PFSK-1 (cell line): ENCODE data around the gene LMTK3.

ENCODE experiments used
- FOXP2 ChIP-seq: optimal IDR thresholded peaks from 2 replicates; pipeline ENCODE3; 2011; ENCODE audit warnings: borderline replicate concordance, control low read depth, inconsistent platforms; ENCODE audit not compliant: insufficient read depth; ENCODE audit errors: extremely low read length, extremely low read depth
- POLR2AphosphoS5 ChIP-seq: IDR thresholded peaks from 2 replicates; pipeline ENCODE4 v1.6.1; 2012; ENCODE audit warnings: low read depth, mild to moderate bottlenecking, control low read depth, low read length, moderate library complexity
- SIN3A ChIP-seq: IDR thresholded peaks from 2 replicates; pipeline ENCODE4 v1.6.1; 2012; ENCODE audit warnings: mild to moderate bottlenecking, low read length, moderate library complexity, borderline replicate concordance; ENCODE audit not compliant: insufficient read depth
- TAF1 ChIP-seq: IDR thresholded peaks from 2 replicates; pipeline ENCODE4 v1.6.1; 2012; ENCODE audit warnings: low read length, control low read depth, borderline replicate concordance; ENCODE audit not compliant: insufficient read depth
- TF ChIP-seq, protein P1 (sequence below), 2 experiments: IDR thresholded peaks; 2 replicates each; pipeline versions ENCODE4 v1.6.1 to v1.8.0; 2011 to 2012; ENCODE audit warnings: low read depth in 2 of 2, low read length in 2 of 2, control low read depth in 1 of 2, inconsistent platforms in 1 of 2, mild to moderate bottlenecking in 1 of 2, moderate library complexity in 1 of 2; ENCODE audit not compliant: insufficient read depth in 1 of 2

LMTK3 gene

DNA sequence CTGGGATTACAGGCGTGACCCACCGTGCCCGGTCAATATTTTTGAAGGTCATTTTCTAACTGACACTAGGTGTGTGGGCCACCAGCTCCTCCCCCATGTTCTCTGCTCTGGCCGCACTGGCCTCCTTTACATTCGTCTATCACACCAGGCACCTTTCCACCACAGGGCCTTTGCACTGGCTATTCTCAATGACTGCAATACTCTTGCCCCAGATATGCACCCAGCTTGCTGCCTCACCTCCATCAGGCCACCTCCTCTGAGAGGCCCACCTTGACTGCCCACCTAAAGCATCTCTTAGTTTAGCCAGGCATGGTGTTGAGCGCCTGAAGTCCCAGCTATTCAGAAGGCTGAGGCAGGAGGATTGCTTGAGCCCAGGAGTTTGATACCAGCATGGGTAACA is 30.2 kb upstream of the LMTK3 start:
- TF ChIP-seq POLR2AphosphoS5: no peak
- no peak for TF ChIP-seq SIN3A
- no peak for TF ChIP-seq TAF1
- TF ChIP-seq FOXP2: no peak
- TF ChIP-seq, protein P1, sequence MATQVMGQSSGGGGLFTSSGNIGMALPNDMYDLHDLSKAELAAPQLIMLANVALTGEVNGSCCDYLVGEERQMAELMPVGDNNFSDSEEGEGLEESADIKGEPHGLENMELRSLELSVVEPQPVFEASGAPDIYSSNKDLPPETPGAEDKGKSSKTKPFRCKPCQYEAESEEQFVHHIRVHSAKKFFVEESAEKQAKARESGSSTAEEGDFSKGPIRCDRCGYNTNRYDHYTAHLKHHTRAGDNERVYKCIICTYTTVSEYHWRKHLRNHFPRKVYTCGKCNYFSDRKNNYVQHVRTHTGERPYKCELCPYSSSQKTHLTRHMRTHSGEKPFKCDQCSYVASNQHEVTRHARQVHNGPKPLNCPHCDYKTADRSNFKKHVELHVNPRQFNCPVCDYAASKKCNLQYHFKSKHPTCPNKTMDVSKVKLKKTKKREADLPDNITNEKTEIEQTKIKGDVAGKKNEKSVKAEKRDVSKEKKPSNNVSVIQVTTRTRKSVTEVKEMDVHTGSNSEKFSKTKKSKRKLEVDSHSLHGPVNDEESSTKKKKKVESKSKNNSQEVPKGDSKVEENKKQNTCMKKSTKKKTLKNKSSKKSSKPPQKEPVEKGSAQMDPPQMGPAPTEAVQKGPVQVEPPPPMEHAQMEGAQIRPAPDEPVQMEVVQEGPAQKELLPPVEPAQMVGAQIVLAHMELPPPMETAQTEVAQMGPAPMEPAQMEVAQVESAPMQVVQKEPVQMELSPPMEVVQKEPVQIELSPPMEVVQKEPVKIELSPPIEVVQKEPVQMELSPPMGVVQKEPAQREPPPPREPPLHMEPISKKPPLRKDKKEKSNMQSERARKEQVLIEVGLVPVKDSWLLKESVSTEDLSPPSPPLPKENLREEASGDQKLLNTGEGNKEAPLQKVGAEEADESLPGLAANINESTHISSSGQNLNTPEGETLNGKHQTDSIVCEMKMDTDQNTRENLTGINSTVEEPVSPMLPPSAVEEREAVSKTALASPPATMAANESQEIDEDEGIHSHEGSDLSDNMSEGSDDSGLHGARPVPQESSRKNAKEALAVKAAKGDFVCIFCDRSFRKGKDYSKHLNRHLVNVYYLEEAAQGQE (IDR thresholded peaks at IDR 0.05; ENCODE audit: insufficient read depth in 1 of 2, low read depth in 2 of 2, low read length in 2 of 2): no peak

DNA sequence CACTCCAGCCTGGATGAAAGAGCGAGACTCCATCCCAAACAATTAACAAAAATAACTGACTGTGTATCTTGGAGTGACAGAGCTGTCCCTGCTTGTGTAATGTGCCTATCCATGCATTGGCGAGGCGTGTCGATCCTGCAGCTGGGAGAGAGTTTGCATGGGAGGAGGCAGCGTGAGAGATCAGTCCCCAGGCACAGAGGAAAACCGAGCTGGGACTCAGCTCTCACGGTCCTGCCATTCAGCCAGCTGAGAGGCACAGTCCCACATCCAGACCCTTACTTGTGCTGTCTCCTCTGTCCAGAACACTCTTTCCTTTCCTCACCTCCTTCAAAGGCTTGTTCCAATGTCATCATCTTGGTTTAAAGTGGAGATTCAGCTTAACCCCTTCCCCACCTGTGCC is 28.5 kb upstream of the LMTK3 start:
- TF ChIP-seq POLR2AphosphoS5 (no peak), TAF1 (no peak), FOXP2 (no peak), SIN3A (no peak)
- TF ChIP-seq, protein P1 (IDR thresholded peaks at IDR 0.05; ENCODE audit: insufficient read depth in 1 of 2, low read depth in 2 of 2, low read length in 2 of 2): no peak

DNA sequence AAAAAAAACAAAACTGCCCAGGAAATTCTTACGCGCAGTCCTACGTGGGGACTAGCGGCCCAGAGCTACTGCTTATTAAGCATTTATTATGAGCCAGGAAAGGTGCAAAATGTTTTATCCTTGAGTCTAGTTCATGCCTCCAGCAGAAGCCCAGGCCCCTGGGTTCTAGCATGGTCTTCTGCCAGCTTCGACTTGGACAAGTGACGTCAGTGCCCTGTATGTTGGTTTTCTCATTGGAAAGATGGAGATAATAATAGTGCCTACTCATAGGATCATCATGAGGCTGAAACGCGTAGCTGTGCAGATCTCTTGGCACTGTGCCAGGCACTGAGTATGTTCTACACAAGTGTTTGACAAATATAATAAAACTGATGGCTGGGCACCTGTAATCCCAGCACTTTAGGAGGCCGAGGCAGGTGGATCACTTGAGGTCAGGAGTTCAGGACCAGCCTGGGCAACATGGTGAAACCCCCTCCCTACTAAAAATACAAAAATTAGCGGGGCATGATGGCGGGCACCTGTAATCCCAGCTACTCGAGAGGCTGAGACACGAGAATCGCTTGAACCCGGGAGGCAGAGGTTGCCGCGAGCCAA is 28.0 kb upstream of the LMTK3 start:
- TF ChIP-seq SIN3A: no peak
- TF ChIP-seq POLR2AphosphoS5: no peak
- no peak for TF ChIP-seq TAF1
- TF ChIP-seq, protein P1 (IDR thresholded peaks at IDR 0.05; ENCODE audit: insufficient read depth in 1 of 2, low read depth in 2 of 2, low read length in 2 of 2): no peak
- no peak for TF ChIP-seq FOXP2

DNA sequence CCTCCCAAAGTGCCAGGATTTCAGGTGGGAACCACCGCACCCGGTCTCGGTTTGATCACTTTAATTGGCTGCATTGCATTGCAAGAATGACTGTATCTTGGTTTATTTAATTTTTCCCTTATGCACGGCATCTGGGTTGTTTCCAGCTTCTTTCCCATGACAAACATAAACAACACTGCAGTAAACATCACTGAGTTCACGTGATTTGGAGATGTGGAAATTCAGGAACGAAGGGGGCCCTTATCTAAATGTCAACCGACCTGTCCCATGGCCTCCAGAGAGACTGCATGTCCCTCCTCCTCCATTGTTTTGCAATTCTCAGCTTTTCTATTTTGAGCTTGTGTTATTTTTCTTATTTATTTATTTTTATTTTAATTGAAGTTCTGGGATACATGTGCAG is 25.9 kb upstream of the LMTK3 start:
- TF ChIP-seq, protein P1 (IDR thresholded peaks at IDR 0.05; ENCODE audit: insufficient read depth in 1 of 2, low read depth in 2 of 2, low read length in 2 of 2): no peak
- no peak for TF ChIP-seq SIN3A
- TF ChIP-seq TAF1: no peak
- no peak for TF ChIP-seq POLR2AphosphoS5
- TF ChIP-seq FOXP2: no peak

DNA sequence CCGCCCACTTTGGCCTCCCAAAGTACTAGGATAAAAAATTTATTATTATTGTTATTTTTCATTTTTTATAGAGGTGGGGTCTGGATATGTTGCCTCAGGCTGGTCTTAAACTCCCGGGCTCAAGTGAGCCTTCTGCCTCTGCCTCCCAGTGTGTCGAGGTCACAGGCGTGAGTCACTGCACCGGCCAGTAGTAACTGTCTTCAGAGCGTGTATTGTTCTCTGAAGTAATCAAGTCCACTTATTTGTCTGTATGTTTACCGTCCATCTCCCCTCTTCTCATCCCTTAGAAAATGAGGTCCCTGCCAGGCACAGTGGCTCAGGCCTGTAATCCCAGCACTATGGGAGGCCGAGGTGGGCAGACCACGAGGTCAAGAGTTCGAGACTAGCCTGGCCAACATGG is 22.1 kb upstream of the LMTK3 start:
- TF ChIP-seq, protein P1 (IDR thresholded peaks at IDR 0.05; ENCODE audit: insufficient read depth in 1 of 2, low read depth in 2 of 2, low read length in 2 of 2): no peak
- TF ChIP-seq FOXP2: no peak
- no peak for TF ChIP-seq SIN3A
- no peak for TF ChIP-seq TAF1
- no peak for TF ChIP-seq POLR2AphosphoS5
